HTR-8/SVneo (cell line): ENCODE measurements around the gene RIMS1.

ENCODE experiments used
- DNase-seq: peaks from one replicate; pipeline ENCODE4 v3.0.0; 2011; ENCODE audit warnings: low spot score, mixed read lengths; ENCODE audit not compliant: insufficient read length
- FAIRE-seq: peaks from 2 replicates; lab custom pipeline; 2011; peaks lifted over from hg19 to GRCh38; lab: Jason Lieb, UNC

Gene RIMS1

DNA sequence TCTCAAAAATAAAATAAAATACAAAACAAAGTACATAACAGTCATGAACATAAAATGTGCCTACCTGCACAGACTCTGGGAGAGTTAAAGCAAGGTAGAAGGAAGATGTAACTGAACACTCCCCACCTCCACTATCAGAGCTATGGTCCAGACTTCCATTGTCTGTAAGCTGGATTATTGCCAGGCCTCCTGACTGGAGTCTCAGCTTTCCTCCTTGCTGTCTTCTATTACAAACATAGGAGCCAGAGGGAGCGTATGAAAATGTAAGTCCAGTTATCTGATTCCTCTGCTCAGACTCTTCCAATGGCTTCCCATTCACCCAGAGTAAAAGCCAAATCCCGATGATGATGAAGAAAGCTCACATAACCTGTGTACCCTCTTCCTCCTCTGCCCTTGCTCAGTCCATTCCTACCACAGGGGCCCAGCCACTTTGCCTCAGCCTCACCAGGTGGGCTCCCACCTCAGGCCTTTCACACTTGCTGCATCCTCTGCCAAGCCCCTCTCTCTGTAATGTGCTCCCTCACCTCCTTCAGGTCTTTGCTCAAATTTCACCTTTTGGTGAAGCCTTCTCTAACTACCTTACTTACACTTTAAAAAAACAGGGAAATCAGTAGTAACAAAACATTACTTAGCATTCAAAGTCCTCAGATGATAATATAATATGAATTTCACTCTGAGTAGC, 194.1 kb downstream of the RIMS1 start:
- FAIRE-seq (no peak), DNase-seq (no peak)

DNA sequence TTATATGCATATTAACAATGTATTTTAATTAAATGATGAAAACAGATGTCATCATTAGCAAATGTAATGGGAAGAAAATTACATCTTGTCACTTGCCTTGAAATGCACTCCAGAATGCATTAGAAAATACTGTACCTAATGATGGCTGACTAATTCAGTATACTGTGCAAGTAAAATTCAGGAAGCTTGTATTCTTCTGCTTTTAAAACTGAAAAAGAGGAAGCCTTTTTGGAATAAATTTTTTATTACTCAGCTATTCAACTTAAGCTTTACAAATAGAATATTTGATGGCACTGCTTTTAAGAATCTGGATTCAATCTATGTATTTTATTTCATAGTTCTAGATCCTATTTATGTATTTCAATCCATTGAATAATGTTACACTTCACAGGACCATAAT, 195.5 kb downstream of the RIMS1 start:
- DNase-seq (no peak), FAIRE-seq (no peak)

DNA sequence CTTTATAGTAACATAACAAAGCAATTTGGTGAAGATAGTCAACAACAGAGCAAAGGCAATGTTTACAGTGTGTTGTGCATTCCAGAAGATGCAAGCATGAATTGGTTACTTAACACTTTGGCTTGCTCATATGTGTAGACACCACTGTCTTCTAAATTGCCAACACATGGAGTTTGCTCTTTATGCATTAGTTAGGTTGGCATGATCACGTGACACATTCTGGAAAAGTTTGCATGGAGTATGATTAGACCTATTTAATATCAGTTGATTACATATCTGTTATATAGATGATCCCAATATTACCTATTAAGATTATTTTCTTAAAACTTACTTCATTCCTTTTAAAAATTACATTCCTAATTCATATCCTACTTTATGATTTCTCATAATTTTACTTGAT, 197.6 kb downstream of the RIMS1 start:
- DNase-seq: no peak
- FAIRE-seq: no peak

- FAIRE-seq (no peak), DNase-seq (no peak)
These were observed 198.7 kb downstream of the RIMS1 start for GRCh38 chr6:72084992-72085569.

- no peak for DNase-seq
- no peak for FAIRE-seq
These were observed 208.2 kb downstream of the RIMS1 start for GRCh38 chr6:72094506-72094905.

- no peak for DNase-seq
These were observed 216.2 kb downstream of the RIMS1 start for GRCh38 chr6:72102561-72102960.

DNA sequence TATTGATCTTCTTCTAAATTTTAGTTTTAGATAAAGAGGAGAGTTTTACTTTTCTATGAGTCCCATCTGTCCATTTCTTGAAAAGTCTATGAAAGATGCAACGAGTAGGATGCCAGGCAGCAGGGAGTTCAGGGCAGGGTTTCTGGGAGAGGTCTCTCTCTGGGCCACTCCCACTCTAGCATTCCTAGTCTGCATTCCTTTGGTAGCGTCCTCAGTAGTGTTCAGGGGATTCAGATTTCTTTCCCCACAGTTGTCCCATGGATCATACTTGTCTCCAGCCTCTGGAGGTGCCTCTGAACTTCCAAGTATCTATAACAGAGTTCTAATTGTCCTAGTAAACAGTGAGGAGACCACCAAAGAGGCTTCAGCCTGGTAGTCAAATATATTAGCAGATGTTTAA, 225.3 kb downstream of the RIMS1 start:
- DNase-seq: no peak
- FAIRE-seq: no peak

More at GRCh38 chr6:72102561-72102960, 216.2 kb downstream of the RIMS1 start:
- no peak for FAIRE-seq

- FAIRE-seq (no peak), DNase-seq (no peak)
These were observed 244.0 kb downstream of the RIMS1 start for GRCh38 chr6:72130327-72130726.

GRCh38 chr6:72132427-72132826, 246.1 kb downstream of the RIMS1 start:
- DNase-seq: no peak
- no peak for FAIRE-seq

DNA sequence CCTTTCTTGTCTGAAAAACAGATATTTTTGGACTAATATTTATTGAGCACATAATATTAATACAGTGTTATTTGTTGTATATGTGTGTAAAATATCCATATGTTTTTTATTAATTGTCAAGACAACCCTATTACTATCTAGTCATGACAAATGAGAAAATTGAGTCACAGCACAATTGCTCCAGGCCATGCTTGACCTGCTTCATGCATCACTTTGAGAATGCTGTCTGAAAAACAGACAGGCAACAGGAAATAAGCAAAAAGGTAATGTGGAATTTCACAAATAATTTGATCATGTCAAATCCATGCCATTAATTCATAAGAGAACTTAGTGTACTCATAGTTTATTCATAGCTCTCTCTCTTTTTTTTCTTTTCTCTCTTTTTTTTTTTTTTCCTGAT, 246.5 kb downstream of the RIMS1 start:
- no peak for FAIRE-seq
- DNase-seq: no peak

DNA sequence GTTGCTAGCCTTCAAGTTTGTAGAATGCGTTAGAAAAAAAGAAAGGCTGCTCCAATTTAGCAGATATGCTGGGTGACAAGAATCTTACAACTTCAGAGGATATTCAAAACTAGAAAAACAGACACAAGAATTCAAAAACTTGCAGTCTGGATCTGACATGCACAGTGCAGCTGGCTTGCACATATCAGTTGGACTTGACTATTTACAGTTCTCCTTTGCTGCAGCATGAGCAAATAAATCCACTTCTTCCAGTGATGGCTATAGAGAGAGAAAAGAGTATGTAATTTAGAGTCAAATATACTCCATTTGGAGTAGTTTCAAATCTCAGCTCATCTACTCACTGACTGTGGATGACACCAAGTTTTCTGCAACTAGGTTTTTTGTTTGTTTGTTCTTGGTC, 247.0 kb downstream of the RIMS1 start:
- DNase-seq (no peak), FAIRE-seq (no peak)

DNA sequence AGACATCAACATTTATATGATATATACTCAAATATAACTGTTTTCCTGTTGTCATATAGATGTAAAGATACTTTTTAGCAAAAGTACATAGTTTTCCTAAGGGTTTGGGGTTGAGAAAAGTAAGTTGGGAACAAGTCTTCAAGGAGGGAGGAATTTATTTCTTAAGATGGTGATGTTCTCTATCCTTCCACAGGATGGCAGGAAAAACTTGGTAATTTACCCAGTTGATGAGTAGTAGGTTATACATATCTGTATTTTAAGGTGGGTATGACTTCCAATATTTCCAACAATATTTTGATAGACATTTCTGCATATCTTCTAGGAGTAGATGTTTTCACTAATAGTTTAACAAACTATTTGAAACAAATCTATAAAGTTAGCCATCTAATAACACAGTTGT, 254.4 kb downstream of the RIMS1 start:
- DNase-seq (peak; percentile 2), FAIRE-seq (no peak)

GRCh38 chr6:72149715-72150114, 263.4 kb downstream of the RIMS1 start:
- DNase-seq (no peak), FAIRE-seq (no peak)

DNA sequence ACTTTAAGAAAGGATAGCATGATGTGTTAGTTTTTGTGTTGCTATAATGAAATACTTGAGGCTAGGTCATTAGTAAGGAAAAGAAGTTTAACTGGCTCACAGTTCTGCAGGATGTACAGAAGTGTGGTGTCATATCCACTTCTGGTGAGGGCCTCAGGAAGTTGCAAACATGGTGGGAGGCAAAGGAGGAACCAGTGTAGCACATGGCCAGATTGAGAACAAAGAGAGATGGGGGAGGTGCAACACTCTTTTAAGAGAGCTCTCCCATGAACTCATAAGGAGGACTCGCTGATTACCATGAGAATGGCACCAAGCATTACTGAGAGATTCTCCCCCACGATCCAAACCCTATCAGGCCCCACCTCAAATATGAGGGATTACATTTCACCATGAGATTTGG, 265.4 kb downstream of the RIMS1 start:
- FAIRE-seq (no peak), DNase-seq (no peak)

DNA sequence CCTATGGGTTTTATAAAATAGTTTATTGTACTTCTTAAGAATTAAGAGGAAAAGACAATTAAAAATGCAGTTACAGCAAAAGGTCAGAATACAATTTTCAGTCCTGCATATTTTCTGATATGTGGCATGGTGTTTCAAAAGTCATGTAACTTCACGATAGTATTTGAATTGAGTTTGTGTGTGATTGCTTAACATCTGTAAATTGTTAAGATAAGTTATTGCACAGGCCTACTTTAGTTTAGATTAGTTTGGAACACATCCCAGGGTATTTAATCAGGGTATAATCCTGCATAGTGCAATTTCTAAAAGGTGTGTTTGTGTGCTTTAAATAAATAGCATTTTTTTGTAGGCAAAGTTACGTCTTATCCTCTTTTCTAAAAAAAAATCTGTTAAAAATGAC, 289.6 kb downstream of the RIMS1 start:
- DNase-seq (no peak), FAIRE-seq (no peak)

DNA sequence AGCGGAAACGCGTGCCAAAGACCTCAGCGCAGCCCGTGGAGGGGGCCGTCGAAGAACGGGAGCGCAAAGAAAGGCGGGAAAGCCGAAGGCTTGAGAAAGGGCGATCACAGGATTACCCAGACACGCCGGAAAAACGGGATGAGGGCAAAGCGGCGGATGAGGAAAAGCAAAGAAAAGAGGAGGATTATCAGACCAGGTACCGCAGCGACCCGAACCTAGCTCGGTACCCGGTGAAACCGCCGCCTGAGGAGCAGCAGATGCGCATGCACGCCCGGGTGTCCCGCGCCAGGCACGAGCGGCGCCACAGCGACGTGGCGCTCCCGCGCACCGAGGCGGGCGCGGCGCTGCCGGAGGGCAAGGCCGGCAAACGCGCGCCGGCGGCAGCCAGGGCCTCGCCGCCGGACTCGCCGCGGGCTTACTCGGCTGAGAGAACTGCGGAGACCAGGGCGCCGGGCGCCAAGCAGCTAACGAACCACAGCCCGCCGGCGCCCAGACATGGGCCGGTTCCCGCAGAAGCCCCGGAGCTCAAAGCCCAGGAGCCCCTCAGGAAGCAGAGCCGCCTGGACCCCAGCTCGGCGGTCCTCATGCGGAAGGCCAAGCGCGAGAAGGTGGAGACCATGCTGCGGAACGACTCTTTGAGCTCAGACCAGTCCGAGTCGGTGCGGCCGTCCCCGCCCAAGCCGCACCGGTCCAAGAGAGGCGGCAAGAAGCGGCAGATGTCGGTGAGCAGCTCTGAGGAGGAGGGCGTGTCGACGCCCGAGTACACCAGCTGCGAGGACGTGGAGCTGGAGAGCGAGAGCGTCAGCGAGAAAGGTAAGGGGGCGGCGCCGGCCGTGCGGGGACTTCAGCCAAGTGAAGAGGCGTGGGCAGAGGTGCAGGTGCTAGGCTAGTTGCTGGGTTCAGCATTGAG, 296.2 kb downstream of the RIMS1 start:
- peak; percentile 19 for DNase-seq
- peak; percentile 59 for FAIRE-seq

DNA sequence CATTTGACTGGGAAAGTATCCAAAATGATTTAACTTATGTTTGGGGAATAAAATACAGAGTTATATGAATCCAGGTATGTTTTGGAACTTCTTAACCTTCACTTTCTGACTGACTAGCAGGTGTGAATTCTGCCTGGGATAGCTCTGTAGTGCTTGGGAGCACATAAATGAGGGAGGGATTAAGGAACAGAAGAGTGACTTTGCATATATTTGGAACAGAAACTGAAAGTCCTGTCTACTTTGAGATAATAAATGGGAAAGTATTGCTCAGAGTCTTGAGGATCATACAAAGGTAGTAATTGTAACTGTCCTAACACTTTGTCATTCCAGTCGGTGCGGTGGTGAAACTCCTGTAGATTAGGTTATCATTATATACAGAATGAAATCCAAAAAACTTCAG, 317.6 kb downstream of the RIMS1 start:
- DNase-seq (no peak), FAIRE-seq (no peak)

GRCh38 chr6:72205500-72205899, 319.1 kb downstream of the RIMS1 start:
- FAIRE-seq: no peak
- DNase-seq: no peak

DNA sequence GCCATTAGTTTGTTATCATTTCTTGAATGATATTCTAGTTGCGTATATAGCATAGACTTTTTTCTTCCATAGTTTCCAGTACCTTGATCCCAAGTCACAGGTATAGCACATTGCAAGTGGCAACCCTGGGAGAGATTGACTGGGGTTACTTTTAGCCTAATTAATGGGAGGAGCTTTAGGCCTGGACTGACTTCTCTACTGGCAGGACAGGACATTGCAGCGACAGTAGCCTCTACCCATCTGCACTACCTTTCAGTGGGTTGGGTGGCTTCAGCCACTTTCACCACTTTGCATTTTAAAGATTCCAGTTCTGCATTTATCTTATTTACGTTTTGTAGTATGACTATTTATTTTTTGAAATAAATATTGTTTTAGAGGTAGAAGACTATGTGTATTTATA, 320.3 kb downstream of the RIMS1 start:
- no peak for FAIRE-seq

DNA sequence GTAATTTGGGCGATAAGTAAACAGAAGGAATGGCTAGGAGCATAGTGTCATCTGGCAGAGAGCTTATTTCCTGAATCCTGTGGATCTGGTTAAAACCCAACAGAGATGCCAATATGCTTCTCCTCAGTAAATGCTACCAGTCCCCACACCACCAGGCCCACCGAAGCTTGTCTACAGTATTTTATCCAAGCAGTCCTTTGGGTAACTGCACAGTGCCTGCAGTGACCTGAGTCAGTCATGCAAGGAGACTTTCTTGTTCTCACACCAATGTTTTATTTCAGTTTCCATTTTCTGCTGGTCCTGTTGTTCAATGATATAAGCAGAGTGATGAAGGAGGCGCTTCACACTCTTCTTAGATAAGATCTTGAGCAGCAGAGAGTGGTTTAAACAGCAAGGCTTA, 326.3 kb downstream of the RIMS1 start:
- no peak for FAIRE-seq
- no peak for DNase-seq

More for the DNA sequence above, 320.3 kb downstream of the RIMS1 start:
- no peak for DNase-seq

- DNase-seq (no peak), FAIRE-seq (no peak)
These were observed 327.3 kb downstream of the RIMS1 start for GRCh38 chr6:72213654-72214053.
